Measurements from ENCODE around the gene CST5. TPM values are rescaled to one million over a fixed set of nuclear protein-coding genes. Genes with fewer than 3 reads are reported as not detected.
"Not testable (repeated sequence)": the region's sequence is repeated elsewhere in the genome, so short reads cannot be mapped to it uniquely, and the experiment has no call there.

Gene CST5
- polyA plus RNA-seq (ENCODE audit: insufficient read length in 3 of 3) = under 1 TPM in 2 of 3 donors, not detected in 1; 0.47 to 0.97 TPM

GRCh38 chr20:23879328-23879798 lies at the start of gene CST5:
TSS of gene CST5 (minus strand) at chr20:23879748. CDS start at chr20:23879676, 72 bp downstream.
- DNase-seq (ENCODE audit: low read depth in 3 of 3, low spot score in 2 of 3) = no peak

DNA sequence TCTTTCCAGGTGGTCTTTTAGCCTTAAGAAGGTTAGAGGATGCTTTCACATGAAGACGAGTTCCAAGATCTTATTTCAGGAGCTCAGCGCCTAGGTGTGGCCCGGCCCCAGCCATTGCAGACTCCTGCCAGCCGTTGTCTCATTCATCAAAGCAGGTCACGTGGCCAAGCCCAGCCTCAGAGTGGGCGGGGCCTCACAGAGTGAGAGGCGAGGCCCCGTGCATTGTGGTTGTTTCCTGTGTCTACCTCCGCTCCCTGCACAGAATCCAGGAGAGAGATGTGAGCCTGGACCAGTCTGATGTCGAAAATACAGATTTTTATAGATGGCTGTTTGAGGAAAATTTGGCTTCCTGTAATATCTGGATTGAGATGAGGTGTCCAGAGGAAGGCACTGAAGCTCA lies 49.2 kb upstream of the CST5 start:
- DNase-seq (ENCODE audit: low read depth in 3 of 3, low spot score in 2 of 3) = no peak

DNA sequence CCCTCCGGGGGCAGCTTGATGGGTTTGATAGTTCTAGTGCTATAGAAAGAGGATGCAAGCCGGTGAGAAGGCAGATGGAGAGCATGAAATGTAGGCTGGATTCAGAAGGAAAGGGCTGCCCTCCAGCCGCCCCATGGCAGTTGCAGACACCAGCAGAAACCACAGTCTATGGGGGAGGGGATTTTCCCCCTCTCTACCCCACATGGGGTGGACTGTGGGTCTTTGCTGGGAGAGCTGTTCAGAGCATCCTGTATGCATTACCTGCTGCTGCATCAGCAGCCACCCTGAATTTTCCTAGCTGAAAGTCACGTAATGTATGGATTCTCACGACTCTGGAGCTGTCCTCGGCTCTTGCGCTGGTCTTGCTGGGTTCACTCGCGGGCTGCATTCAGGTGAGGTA lies 48.8 kb upstream of the CST5 start:
- no peak for DNase-seq (ENCODE audit: low read depth in 3 of 3, low spot score in 2 of 3)

- no peak for DNase-seq (ENCODE audit: low read depth in 3 of 3, low spot score in 2 of 3)
Observed at GRCh38 chr20:23926944-23927872, 47.7 kb upstream of the CST5 start.

DNA sequence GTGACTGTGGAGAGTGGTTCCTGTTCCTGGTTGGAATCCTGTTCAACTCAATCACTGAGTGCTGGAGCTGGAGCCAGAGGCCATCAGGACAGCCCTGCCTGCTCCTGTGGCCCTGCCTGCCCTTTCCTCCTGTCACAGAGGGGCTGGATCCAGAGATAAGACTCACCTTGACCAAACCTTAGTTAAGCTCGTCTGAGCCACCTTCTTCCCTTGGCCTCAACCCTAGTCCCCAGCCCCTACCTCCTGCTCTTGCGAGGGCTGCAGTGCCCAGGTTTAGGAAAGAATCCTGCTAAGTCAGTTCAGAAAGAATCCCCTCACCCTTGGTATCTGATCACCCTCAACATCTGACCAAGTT lies 47.0 kb upstream of the CST5 start:
- no peak for DNase-seq (ENCODE audit: low read depth in 3 of 3, low spot score in 2 of 3)

GRCh38 chr20:23925789-23926525 lies 46.4 kb upstream of the CST5 start:
- no peak for DNase-seq (ENCODE audit: low read depth in 3 of 3, low spot score in 2 of 3)

DNA sequence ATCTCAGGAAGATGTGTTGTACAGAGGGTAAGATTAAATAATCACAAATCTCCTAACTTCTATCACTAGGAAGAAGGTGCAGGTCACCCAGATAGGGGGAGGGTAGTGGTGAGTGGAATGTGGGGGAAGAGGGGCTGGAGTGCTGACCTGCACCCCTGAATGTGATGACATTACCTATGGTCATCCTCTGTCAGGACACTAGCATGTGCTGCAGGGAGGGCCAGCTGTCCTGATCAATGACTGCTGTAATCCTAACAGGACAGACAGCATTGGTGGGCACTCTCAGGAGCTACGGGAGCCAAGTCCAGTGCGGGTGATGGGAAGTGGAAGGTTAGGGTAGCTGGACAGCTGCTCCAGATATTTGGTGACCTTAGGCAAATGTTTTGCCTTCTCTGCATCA lies 45.2 kb upstream of the CST5 start:
- DNase-seq (ENCODE audit: low read depth in 3 of 3, low spot score in 2 of 3) = no peak

DNA sequence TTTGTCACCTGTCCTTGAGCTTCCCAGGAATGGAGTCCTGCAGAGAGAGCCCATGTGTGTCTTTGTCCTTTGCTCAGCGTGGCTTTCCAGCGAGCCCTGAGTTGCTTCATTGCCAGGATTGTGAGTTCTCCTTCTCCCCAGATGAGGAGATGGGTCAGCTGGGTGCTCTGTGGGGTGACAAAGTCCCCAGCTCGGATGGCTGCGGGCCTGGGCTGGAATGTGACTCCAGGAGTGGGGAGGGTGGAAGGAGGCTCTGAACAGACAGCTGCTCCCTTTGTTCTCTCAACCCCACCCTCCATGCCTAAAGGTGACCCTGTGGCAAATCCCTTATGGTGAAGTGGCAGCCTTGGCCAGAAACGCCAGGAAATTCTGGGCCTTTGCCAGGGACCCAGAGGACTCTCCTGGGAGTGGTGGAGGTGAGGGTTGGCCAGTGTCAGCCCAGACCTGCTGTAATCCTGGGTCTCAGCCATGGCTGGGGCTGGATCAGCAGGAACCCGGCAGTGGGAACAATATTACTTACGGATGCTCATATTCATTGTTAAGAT lies 44.4 kb upstream of the CST5 start:
- DNase-seq (ENCODE audit: low read depth in 3 of 3, low spot score in 2 of 3) = no peak

- DNase-seq (ENCODE audit: low read depth in 3 of 3, low spot score in 2 of 3) = no peak
Observed at GRCh38 chr20:23923311-23923710, 43.8 kb upstream of the CST5 start.

- peak in 1 of 3 donors; percentile 6 for DNase-seq (ENCODE audit: low read depth in 3 of 3, low spot score in 2 of 3)
Observed at GRCh38 chr20:23920408-23921325, 41.1 kb upstream of the CST5 start.

- no peak for DNase-seq (ENCODE audit: low read depth in 3 of 3, low spot score in 2 of 3)
Observed at GRCh38 chr20:23918896-23919295, 39.3 kb upstream of the CST5 start.

GRCh38 chr20:23918101-23918862 lies 38.7 kb upstream of the CST5 start:
- no peak for DNase-seq (ENCODE audit: low read depth in 3 of 3, low spot score in 2 of 3)

DNA sequence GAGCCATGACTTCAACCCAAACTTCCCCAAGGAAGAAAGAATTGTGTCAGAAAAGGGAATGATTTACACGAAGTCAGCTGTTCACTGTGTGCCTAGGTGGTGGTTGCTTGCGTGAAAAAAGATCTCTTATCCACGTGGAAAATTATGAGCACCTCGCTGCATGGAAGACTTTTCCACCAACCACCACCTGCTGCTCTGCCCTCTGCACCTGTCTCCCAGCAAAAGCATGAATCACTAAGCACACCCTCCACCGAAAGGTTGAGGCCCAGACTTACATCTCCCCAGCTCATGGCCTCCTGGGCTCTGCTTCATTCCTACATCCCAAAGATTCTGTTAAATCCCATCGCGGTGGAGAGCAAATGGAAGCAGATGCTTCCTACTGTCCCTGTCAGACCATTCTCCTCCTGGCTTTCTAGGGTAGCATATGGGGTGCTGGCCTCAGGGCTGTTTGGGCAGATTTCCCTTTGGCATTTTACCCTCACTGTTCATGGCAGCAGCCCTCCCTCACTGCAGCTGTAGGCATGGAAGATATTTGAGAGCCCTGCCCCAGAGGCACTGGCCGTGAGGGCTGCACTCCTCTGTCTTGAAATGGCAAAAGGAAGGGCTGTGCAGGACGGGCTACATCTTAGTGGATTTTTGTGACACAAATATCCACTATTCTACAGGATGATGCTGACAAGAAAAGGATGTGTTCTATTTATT lies 37.6 kb upstream of the CST5 start:
- DNase-seq (ENCODE audit: low read depth in 3 of 3, low spot score in 2 of 3) = no peak

DNA sequence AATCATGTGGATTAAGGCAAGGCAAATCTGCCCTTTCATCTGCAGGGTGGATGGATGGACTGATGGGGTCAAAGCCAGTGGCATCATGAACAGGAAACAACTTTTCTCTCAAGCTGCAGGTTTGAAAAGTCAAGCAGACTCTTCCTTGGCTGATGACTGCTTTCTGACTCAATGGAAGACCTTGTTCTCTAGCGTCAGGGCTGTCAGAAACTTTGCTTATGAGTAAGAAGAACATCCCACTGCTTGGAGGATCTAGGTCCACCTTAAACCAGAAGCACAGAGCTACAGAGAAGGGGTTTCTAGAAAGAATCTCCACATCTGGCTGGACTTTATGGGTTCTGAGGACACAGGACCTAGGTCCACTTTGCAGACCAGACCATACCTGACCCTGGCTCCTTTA lies 36.3 kb upstream of the CST5 start:
- no peak for DNase-seq (ENCODE audit: low read depth in 3 of 3, low spot score in 2 of 3)

GRCh38 chr20:23914469-23914868 lies 34.9 kb upstream of the CST5 start:
- not testable (repeated sequence) for DNase-seq (ENCODE audit: low read depth in 3 of 3, low spot score in 2 of 3)

- DNase-seq (ENCODE audit: low read depth in 3 of 3, low spot score in 2 of 3) = no peak
Observed at GRCh38 chr20:23910210-23910609, 30.7 kb upstream of the CST5 start.

- DNase-seq (ENCODE audit: low read depth in 3 of 3, low spot score in 2 of 3) = no peak
Observed at GRCh38 chr20:23909390-23909789, 29.8 kb upstream of the CST5 start.

DNA sequence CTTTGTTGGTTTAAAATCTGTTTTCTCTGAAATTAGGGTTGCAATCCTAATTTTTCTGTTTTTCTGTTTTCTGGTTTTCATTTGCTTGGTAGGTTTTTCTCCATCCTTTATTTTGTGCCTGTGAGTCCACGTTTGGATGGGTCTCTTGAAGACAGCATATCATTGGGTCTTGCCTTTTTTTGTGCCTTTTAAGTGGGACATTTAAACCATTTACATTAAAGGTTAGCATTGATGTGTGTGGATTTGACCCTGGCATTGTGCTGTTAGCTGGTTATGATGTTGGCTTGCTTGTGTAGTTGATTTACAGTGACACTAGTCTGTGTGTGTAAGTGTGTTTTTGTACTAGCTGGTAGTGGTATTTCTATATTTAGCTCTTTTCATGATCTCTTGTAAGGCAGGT lies 28.0 kb upstream of the CST5 start:
- DNase-seq (ENCODE audit: low read depth in 3 of 3, low spot score in 2 of 3) = no peak

DNA sequence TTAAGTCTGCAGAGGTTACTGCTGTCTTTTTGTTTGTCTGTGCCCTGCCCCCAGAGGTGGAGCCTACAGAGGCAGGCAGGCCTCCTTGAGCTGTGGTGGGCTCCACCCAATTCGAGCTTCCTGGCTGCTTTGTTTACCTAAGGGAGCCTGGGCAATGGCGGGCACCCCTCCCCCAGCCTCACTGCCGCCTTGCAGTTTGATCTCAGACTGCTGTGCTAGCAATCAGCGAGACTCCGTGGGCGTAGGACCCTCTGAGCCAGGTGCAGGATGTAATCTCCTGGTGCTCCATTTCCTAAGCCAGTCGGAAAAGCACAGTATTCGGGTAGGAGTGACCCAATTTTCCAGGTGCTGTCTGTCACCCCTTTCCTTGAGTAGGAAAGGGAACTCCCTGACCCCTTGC lies 22.8 kb upstream of the CST5 start:
- DNase-seq (ENCODE audit: low read depth in 3 of 3, low spot score in 2 of 3) = not testable (repeated sequence)
